Left colon (tissue), 2 donors: ENCODE data around the gene ARL2BP. TPM values are rescaled to one million over a fixed set of nuclear protein-coding genes. Genes with fewer than 3 reads are reported as not detected.

ENCODE experiments used
- ATAC-seq: fragments of 200-7000 bp; cut with Tn5 transposase; one replicate; pipeline ENCODE4 v1.9.1; 2020; ENCODE audit warnings: mild to moderate bottlenecking, moderate library complexity
- DNase-seq, 2 donors: peaks; one replicate each; pipeline ENCODE4 v3.0.0-alpha.2; 2020
- intact Hi-C, 2 donors: fragments of 100-400 bp; cut with DNase I in 1 of 2; cut with micrococcal nuclease in 1 of 2; formaldehyde crosslinking; loops; one replicate each; pipeline versions ENCODE4 v1.11.2 to v1.14.0; 2022; cut with DNase I, micrococcal nuclease
- total RNA-seq, 2 donors: library from RNA; stranded (reverse); fragmentation: NEBNext Ultra II Directional; extraction: Animal tissue kit (Norgen Biotek cat#: 25700); gene quantifications; one replicate each; pipeline ENCODE4 v1.2.1, GENCODE V29; 2021
- donor health status: DM: no; HTN: no; CAD: no.
- donor health status: DM: yes; HTN: yes; CAD: no.

Gene ARL2BP
- total RNA-seq, 2 donors from 2014 or later, result 32.3 to 35.3 TPM

- DNase-seq (peak; percentile 98 to 99), ATAC-seq (peak; percentile 88)
- intact Hi-C loops, result loop anchor here (2.0 to 5.0 kb wide), 2 partner anchors 116 to 117 kb away; no protein-coding TSS in a partner anchor
Observed at GRCh38 chr16:57300387-57301125, 55.5 kb downstream of the ARL2BP start.

DNA sequence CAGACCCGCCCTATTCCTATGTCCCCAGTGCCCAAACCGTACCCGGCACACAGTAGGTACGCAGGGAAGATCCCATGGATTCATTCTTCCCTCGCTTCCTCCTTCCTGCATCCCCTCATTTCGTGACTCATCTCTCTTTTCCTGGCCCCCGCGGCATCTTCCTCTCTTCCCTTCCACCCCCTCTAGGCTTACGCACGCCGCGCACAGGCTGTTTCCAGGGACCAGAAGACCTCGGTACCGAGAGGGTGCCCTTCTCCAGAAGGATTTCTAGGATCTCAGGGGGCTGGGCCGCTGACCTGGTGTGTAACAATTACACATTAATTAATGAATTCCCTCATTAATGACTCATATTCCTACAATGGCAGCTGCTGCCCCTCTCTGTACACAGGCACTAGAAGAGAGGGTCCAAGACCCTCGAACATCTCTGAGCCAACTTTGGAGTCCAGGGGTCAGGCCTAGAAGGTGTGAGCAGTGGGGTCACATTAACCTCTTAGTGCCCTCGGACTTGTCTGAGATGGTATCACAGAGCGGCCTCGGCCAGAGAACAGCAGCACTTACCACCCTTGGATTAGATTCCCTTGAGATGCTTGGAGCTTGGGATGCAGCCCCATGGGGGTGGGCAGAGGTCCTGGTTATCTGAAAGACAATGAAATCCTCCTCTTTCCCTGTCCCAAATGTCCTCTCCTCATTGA lies 56.2 kb downstream of the ARL2BP start:
- DNase-seq, result no peak
- no peak for ATAC-seq
- intact Hi-C loops, result loop anchor here (2.0 to 5.0 kb wide), 2 partner anchors 116 kb away; no protein-coding TSS in a partner anchor

Other genes with a start within 250 kb of the ARL2BP start
- 10 to 100 TPM; 73.2 to 91.0 TPM for gene CPNE2, start 152.7 kb upstream of the ARL2BP start, total RNA-seq
- gene PSME3IP1, start 59.2 kb upstream of the ARL2BP start, total RNA-seq, result 100 to 1,000 TPM in 1 of 2 donors, 10 to 100 TPM in 1; 90.6 to 107 TPM
- gene RSPRY1, start 58.9 kb upstream of the ARL2BP start, total RNA-seq, result 10 to 100 TPM; 49.1 to 53.0 TPM
- 10 to 100 TPM; 15.8 to 18.1 TPM for gene PLLP, start 39.4 kb downstream of the ARL2BP start, total RNA-seq
- gene CCL22, start 113.5 kb downstream of the ARL2BP start, total RNA-seq, result under 1 TPM in 1 of 2 donors, not detected in 1; 0.45 TPM
- 1 to 10 TPM; 2.9 to 4.7 TPM for gene CX3CL1, start 127.2 kb downstream of the ARL2BP start, total RNA-seq
- gene CCL17, start 159.5 kb downstream of the ARL2BP start, total RNA-seq, result not detected
- 10 to 100 TPM; 47.3 to 72.5 TPM for gene CIAPIN1, start 202.1 kb downstream of the ARL2BP start, total RNA-seq
- gene COQ9, start 202.2 kb downstream of the ARL2BP start, total RNA-seq, result 100 to 1,000 TPM; 107 to 117 TPM
- 10 to 100 TPM; 48.9 to 50.0 TPM for gene POLR2C, start 217.4 kb downstream of the ARL2BP start, total RNA-seq
- gene DOK4, start 241.2 kb downstream of the ARL2BP start, total RNA-seq, result 100 to 1,000 TPM; 145 to 152 TPM